HepG2 (cell line): ENCODE measurements around the gene SUPT6H. TPM values are rescaled to one million over a fixed set of nuclear protein-coding genes. Genes with fewer than 3 reads are reported as not detected.

Source experiments
- AKAP8 ChIP-seq: sonication (generic); formaldehyde crosslinking; IDR thresholded peaks from 2 replicates; pipeline ENCODE4 v1.5.1; 2020; ENCODE audit warnings: mild to moderate bottlenecking, missing genetic modification reagents
- FOXA1 ChIP-seq, 2 experiments: fragments of 450-650 bp in 1 of 2; sonication (generic) in 1 of 2; formaldehyde crosslinking in 1 of 2; IDR thresholded peaks; 2 replicates each; pipeline versions ENCODE4 v1.4.0 to v1.6.1; 2016 to 2020; ENCODE audit warnings: missing genetic modification reagents in 1 of 2
- FOXM1 ChIP-seq: sonication (generic); formaldehyde crosslinking; IDR thresholded peaks from 2 replicates; pipeline ENCODE4 v1.5.0; 2020; ENCODE audit warnings: missing genetic modification reagents
- GLI4 ChIP-seq: sonication (generic); formaldehyde crosslinking; IDR thresholded peaks from 2 replicates; pipeline ENCODE4 v1.5.1; 2020; ENCODE audit warnings: missing genetic modification reagents, mild to moderate bottlenecking, moderate library complexity, borderline replicate concordance
- PCBP1 ChIP-seq: fragments of 200-400 bp; formaldehyde crosslinking; IDR thresholded peaks from 2 replicates; pipeline ENCODE4 v1.6.1; 2017; ENCODE audit warnings: mild to moderate bottlenecking, low read depth, low read length, borderline replicate concordance
- ZFYVE20 ChIP-seq: sonication (generic); formaldehyde crosslinking; IDR thresholded peaks from 2 replicates; pipeline ENCODE4 v1.8.0; 2023; ENCODE audit warnings: low read depth, mild to moderate bottlenecking, moderate library complexity, missing genetic modification reagents, borderline replicate concordance
- ZNF354B ChIP-seq: sonication (generic); formaldehyde crosslinking; IDR thresholded peaks from 2 replicates; pipeline ENCODE4 v1.8.0; 2022; ENCODE audit warnings: mild to moderate bottlenecking, missing genetic modification reagents
- ZNF598 ChIP-seq: sonication (generic); formaldehyde crosslinking; IDR thresholded peaks from 2 replicates; pipeline ENCODE4 v1.5.1; 2020; ENCODE audit warnings: mild to moderate bottlenecking, missing genetic modification reagents, borderline replicate concordance
- ZNF670 ChIP-seq: sonication (generic); formaldehyde crosslinking; IDR thresholded peaks from 2 replicates; pipeline ENCODE4 v1.8.0; 2022; ENCODE audit warnings: mild to moderate bottlenecking, missing genetic modification reagents, borderline replicate concordance
- polyA plus RNA-seq, 8 experiments: library from polyadenylated mRNA; depleted of rRNA in 3 of 8; stranded (reverse) in 7 of 8; unstranded in 1 of 8; fragments of >200 nt; fragmentation: Illumina TruSeq in 4 of 8; extraction: Trizol in 4 of 8; gene quantifications; 2 replicates each; pipeline versions ENCODE4 v1.2.1 to v1.2.3, GENCODE V29; 2011 to 2016; ENCODE audit warnings: low read depth in 4 of 8, missing spikeins in 1 of 8, mixed read lengths in 1 of 8; ENCODE audit not compliant: insufficient read depth in 1 of 8
- total RNA-seq, 5 experiments: library from RNA; depleted of rRNA; stranded (reverse); fragments of >200 nt; fragmentation: Illumina TruSeq; extraction: Trizol; gene quantifications; 2 replicates each; pipeline ENCODE4 v1.2.3, GENCODE V29; 2016; ENCODE audit warnings: low read depth in 1 of 5
- TF ChIP-seq, protein P1 (sequence below): sonication (generic); formaldehyde crosslinking; IDR thresholded peaks from 2 replicates; pipeline ENCODE4 v1.4.0; 2020; ENCODE audit warnings: missing genetic modification reagents
- TF ChIP-seq, protein P2 (sequence below): sonication (generic); formaldehyde crosslinking; IDR thresholded peaks from 2 replicates; pipeline ENCODE4 v1.8.1; 2023; ENCODE audit warnings: mild to moderate bottlenecking, missing genetic modification reagents
- TF ChIP-seq, protein P3 (sequence below): sonication (generic); formaldehyde crosslinking; IDR thresholded peaks from 2 replicates; pipeline ENCODE4 v1.5.0; 2020; ENCODE audit warnings: mild to moderate bottlenecking, missing genetic modification reagents
- TF ChIP-seq, protein P4 (sequence below): sonication (generic); formaldehyde crosslinking; IDR thresholded peaks from 2 replicates; pipeline ENCODE4 v1.5.1; 2020; ENCODE audit warnings: missing genetic modification reagents, mild to moderate bottlenecking, borderline replicate concordance
- TF ChIP-seq, protein P5 (sequence below): sonication (generic); formaldehyde crosslinking; IDR thresholded peaks from 2 replicates; pipeline ENCODE4 v1.8.1; 2023; ENCODE audit warnings: mild to moderate bottlenecking, missing genetic modification reagents, borderline replicate concordance
- TF ChIP-seq, protein P6 (sequence below): sonication (generic); formaldehyde crosslinking; IDR thresholded peaks from 2 replicates; pipeline ENCODE4 v1.8.1; 2022; ENCODE audit warnings: low read depth, mild to moderate bottlenecking, missing genetic modification reagents

Gene SUPT6H
- total and polyA plus RNA-seq, 2 of the 13 experiments (the other 11 are each of a cell fraction or from before 2014, with no cell fraction given) = 32.7 to 39.9 TPM

DNA sequence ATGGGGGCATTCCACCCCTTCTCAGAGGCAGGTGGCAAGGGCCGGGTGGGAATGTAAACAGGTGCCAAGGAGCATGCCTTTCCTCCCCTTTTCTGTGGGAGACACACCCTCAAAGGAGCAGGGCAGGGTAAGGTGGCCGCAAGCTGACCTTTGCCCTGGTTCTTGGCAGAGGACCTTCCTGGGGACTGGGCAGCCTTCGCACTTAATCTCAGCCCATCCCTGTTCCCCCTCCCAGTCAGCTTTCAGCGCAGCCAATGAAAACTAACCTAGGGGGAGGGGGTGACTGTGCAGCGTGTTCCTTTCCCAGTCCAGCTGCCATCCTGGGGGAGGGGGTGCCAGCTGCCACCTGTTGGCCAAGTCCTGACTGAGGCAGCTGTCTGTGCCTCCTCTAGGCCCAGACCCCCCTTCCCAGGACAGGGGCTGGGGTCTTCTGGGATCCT is 84.6 kb downstream of the SUPT6H start (continued):
- TF ChIP-seq, protein P1, sequence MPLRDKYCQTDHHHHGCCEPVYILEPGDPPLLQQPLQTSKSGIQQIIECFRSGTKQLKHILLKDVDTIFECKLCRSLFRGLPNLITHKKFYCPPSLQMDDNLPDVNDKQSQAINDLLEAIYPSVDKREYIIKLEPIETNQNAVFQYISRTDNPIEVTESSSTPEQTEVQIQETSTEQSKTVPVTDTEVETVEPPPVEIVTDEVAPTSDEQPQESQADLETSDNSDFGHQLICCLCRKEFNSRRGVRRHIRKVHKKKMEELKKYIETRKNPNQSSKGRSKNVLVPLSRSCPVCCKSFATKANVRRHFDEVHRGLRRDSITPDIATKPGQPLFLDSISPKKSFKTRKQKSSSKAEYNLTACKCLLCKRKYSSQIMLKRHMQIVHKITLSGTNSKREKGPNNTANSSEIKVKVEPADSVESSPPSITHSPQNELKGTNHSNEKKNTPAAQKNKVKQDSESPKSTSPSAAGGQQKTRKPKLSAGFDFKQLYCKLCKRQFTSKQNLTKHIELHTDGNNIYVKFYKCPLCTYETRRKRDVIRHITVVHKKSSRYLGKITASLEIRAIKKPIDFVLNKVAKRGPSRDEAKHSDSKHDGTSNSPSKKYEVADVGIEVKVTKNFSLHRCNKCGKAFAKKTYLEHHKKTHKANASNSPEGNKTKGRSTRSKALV (CRISPR knock-in tag) = no peak
- TF ChIP-seq ZNF670 (no peak), FOXA1 (IDR thresholded peaks at IDR 0.05) (no peak), FOXA1 (CRISPR knock-in tag; IDR thresholded peaks at IDR 0.05) (0 out of 2 replicates have a peak, but pooled peaks have one; percentile 8), ZNF354B (CRISPR knock-in tag) (no peak), FOXM1 (CRISPR knock-in tag) (no peak), AKAP8 (no peak), PCBP1 (no peak), ZNF598 (CRISPR knock-in tag) (no peak), ZFYVE20 (no peak), GLI4 (no peak)
- TF ChIP-seq, protein P2, sequence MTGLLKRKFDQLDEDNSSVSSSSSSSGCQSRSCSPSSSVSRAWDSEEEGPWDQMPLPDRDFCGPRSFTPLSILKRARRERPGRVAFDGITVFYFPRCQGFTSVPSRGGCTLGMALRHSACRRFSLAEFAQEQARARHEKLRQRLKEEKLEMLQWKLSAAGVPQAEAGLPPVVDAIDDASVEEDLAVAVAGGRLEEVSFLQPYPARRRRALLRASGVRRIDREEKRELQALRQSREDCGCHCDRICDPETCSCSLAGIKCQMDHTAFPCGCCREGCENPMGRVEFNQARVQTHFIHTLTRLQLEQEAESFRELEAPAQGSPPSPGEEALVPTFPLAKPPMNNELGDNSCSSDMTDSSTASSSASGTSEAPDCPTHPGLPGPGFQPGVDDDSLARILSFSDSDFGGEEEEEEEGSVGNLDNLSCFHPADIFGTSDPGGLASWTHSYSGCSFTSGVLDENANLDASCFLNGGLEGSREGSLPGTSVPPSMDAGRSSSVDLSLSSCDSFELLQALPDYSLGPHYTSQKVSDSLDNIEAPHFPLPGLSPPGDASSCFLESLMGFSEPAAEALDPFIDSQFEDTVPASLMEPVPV (CRISPR knock-in tag) = no peak
- TF ChIP-seq, protein P3, sequence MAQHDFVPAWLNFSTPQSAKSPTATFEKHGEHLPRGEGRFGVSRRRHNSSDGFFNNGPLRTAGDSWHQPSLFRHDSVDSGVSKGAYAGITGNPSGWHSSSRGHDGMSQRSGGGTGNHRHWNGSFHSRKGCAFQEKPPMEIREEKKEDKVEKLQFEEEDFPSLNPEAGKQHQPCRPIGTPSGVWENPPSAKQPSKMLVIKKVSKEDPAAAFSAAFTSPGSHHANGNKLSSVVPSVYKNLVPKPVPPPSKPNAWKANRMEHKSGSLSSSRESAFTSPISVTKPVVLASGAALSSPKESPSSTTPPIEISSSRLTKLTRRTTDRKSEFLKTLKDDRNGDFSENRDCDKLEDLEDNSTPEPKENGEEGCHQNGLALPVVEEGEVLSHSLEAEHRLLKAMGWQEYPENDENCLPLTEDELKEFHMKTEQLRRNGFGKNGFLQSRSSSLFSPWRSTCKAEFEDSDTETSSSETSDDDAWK (CRISPR knock-in tag) = no peak
- TF ChIP-seq, protein P4, sequence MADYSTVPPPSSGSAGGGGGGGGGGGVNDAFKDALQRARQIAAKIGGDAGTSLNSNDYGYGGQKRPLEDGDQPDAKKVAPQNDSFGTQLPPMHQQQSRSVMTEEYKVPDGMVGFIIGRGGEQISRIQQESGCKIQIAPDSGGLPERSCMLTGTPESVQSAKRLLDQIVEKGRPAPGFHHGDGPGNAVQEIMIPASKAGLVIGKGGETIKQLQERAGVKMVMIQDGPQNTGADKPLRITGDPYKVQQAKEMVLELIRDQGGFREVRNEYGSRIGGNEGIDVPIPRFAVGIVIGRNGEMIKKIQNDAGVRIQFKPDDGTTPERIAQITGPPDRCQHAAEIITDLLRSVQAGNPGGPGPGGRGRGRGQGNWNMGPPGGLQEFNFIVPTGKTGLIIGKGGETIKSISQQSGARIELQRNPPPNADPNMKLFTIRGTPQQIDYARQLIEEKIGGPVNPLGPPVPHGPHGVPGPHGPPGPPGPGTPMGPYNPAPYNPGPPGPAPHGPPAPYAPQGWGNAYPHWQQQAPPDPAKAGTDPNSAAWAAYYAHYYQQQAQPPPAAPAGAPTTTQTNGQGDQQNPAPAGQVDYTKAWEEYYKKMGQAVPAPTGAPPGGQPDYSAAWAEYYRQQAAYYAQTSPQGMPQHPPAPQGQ = no peak
- TF ChIP-seq, protein P5, sequence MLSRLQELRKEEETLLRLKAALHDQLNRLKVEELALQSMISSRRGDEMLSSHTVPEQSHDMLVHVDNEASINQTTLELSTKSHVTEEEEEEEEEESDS = no peak
- TF ChIP-seq, protein P6, sequence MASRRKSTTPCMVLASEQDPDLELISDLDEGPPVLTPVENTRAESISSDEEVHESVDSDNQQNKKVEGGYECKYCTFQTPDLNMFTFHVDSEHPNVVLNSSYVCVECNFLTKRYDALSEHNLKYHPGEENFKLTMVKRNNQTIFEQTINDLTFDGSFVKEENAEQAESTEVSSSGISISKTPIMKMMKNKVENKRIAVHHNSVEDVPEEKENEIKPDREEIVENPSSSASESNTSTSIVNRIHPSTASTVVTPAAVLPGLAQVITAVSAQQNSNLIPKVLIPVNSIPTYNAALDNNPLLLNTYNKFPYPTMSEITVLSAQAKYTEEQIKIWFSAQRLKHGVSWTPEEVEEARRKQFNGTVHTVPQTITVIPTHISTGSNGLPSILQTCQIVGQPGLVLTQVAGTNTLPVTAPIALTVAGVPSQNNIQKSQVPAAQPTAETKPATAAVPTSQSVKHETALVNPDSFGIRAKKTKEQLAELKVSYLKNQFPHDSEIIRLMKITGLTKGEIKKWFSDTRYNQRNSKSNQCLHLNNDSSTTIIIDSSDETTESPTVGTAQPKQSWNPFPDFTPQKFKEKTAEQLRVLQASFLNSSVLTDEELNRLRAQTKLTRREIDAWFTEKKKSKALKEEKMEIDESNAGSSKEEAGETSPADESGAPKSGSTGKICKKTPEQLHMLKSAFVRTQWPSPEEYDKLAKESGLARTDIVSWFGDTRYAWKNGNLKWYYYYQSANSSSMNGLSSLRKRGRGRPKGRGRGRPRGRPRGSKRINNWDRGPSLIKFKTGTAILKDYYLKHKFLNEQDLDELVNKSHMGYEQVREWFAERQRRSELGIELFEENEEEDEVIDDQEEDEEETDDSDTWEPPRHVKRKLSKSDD (CRISPR knock-in tag) = 0 out of 2 replicates have a peak, but pooled peaks have one; percentile 25
- TF ChIP-seq, all 625 proteins: peak for 4
